CD4-positive, alpha-beta T cell (primary cell): Measurements from ENCODE around the gene SCG5. TPM values are rescaled to one million over a fixed set of nuclear protein-coding genes. Genes with fewer than 3 reads are reported as not detected.

ENCODE experiments used
- ATAC-seq: fragments of 200-7000 bp; cut with Tn5 transposase; one replicate; pipeline ENCODE4 v1.10.0; 2022; ENCODE audit warnings: mild to moderate bottlenecking; ENCODE audit not compliant: poor library complexity
- CTCF ChIA-PET: fragments of 350-600 bp; sonication (Branson Sonifier 250); formaldehyde crosslinking; loops from one replicate; lab custom pipeline; 2021; ENCODE audit warnings: antibody characterized with exemption, inconsistent platforms; lab: Charles Lee
- POLR2A ChIA-PET: fragments of 350-600 bp; sonication (Branson Sonifier 250); formaldehyde crosslinking; loops from one replicate; lab custom pipeline; 2021; ENCODE audit warnings: antibody characterized with exemption, inconsistent platforms; lab: Charles Lee
- DNase-seq, 14 experiments: peaks; one replicate each; pipeline ENCODE4 v3.0.0-alpha.2; 2013 to 2020; ENCODE audit warnings: mixed read lengths in 2 of 14
- H3K27ac ChIP-seq, 2 donors: one replicate each; pipeline versions ENCODE4 v1.5.1 to v1.7.0; 2013; ENCODE audit warnings: low read length in 2 of 2, low read depth in 1 of 2, mild to moderate bottlenecking in 1 of 2
- H3K27me3 ChIP-seq, 2 experiments: 1 replicate in 1 of 2; 2 replicates in 1 of 2; pipeline versions ENCODE4 v1.6.1 to v1.7.0; 2013; ENCODE audit warnings: low read length in 2 of 2, control low read depth in 1 of 2, mild to moderate bottlenecking in 1 of 2, moderate library complexity in 1 of 2; ENCODE audit not compliant: insufficient read depth in 2 of 2, control insufficient read depth in 1 of 2
- H3K36me3 ChIP-seq: one replicate; pipeline ENCODE4 v1.6.1; 2013; ENCODE audit warnings: low read length, control low read depth; ENCODE audit not compliant: insufficient read depth
- H3K4me1 ChIP-seq: one replicate; pipeline ENCODE4 v1.6.1; 2013; ENCODE audit warnings: low read length, control low read depth; ENCODE audit not compliant: insufficient read depth
- H3K4me3 ChIP-seq: one replicate; pipeline ENCODE4 v1.5.1; 2013; ENCODE audit warnings: mild to moderate bottlenecking, low read length, moderate library complexity
- H3K9me3 ChIP-seq, 2 experiments: 1 replicate in 1 of 2; 2 replicates in 1 of 2; pipeline versions ENCODE4 v1.6.1 to v1.7.0; 2013; ENCODE audit warnings: low read length in 2 of 2, mild to moderate bottlenecking in 2 of 2, control low read depth in 1 of 2, moderate library complexity in 1 of 2; ENCODE audit not compliant: control insufficient read depth in 1 of 2, insufficient read depth in 1 of 2
- H3K27ac Mint-ChIP-seq: one replicate; pipeline ENCODE4 v1.8.0; 2020; ENCODE audit warnings: mixed read lengths
- H3K27me3 Mint-ChIP-seq: one replicate; pipeline ENCODE4 v1.8.0; 2021; ENCODE audit warnings: mixed read lengths
- H3K36me3 Mint-ChIP-seq: one replicate; pipeline ENCODE4 v1.8.0; 2021; ENCODE audit warnings: low read depth, mixed read lengths
- H3K4me1 Mint-ChIP-seq: one replicate; pipeline ENCODE4 v1.8.0; 2021; ENCODE audit warnings: low read depth, mixed read lengths
- H3K4me3 Mint-ChIP-seq: one replicate; pipeline ENCODE4 v1.8.0; 2020; ENCODE audit warnings: mild to moderate bottlenecking, mixed read lengths
- H3K9me3 Mint-ChIP-seq: one replicate; pipeline ENCODE4 v1.8.0; 2020; ENCODE audit warnings: mixed read lengths
- intact Hi-C, 2 experiments: fragments of 100-400 bp; cut with DNase I in 1 of 2; cut with micrococcal nuclease in 1 of 2; formaldehyde crosslinking; loops; one replicate each; pipeline versions ENCODE4 v1.15.1 to v1.9.0; 2023 to 2025; cut with DNase I, micrococcal nuclease
- total RNA-seq, 174 experiments: library from RNA in 2 of 174; stranded (reverse) in 2 of 174; gene quantifications; one replicate each; pipeline ENCODE4 v1.2.3 and lab custom pipeline; 2021 to 2026
- TF ChIP-seq, protein P1 (sequence below): fragments of 200-600 bp; IDR thresholded peaks from one replicate; pipeline ENCODE4 v1.8.0; 2022; ENCODE audit warnings: antibody characterized with exemption, mild to moderate bottlenecking

The SCG5 gene
- total RNA-seq, 2 experiments from 2014 or later: not detected

DNA sequence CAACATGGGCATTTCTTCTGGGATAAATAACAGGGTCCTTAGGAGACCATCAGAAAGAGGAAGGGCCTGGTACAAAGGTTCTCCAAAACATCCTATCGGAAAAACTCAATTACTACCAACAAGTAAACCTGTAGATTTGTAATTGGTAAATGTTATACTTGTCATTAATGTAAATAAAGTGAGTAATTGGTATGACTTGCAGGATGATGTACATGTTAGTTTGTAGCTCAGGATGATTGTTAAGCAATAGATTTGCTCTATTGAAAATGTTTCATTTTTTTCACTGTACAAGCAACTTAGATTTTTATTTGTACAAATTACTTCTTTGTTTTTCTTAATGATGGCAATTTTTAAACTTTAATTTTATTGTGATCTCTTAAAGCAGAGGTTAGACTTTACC lies 3.8 kb upstream of the SCG5 start:
- Histone ChIP-seq H3K36me3 (no peaks in the 10 kb centered on the region), H3K27ac (no peak overlapping the region), H3K4me3 (no peak overlapping the region), H3K9me3 (no peaks in the 10 kb centered on the region), H3K4me1 (no peaks in the 10 kb centered on the region), H3K27me3 (no peaks in the 10 kb centered on the region)
- ATAC-seq: no peak
- CTCF ChIA-PET: no interaction called here
- Mint-ChIP-seq H3K9me3 (no peaks in the 10 kb centered on the region), H3K36me3 (peaks cover 18% of the 10 kb centered on the region), H3K4me1 (no peaks in the 10 kb centered on the region), H3K27me3 (no peaks in the 10 kb centered on the region), H3K4me3 (no peak overlapping the region), H3K27ac (no peak overlapping the region)
- intact Hi-C loops: no loop called here
- TF ChIP-seq, protein P1, sequence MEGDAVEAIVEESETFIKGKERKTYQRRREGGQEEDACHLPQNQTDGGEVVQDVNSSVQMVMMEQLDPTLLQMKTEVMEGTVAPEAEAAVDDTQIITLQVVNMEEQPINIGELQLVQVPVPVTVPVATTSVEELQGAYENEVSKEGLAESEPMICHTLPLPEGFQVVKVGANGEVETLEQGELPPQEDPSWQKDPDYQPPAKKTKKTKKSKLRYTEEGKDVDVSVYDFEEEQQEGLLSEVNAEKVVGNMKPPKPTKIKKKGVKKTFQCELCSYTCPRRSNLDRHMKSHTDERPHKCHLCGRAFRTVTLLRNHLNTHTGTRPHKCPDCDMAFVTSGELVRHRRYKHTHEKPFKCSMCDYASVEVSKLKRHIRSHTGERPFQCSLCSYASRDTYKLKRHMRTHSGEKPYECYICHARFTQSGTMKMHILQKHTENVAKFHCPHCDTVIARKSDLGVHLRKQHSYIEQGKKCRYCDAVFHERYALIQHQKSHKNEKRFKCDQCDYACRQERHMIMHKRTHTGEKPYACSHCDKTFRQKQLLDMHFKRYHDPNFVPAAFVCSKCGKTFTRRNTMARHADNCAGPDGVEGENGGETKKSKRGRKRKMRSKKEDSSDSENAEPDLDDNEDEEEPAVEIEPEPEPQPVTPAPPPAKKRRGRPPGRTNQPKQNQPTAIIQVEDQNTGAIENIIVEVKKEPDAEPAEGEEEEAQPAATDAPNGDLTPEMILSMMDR: no peak
- no peak for DNase-seq
- POLR2A ChIA-PET: no interaction called here

DNA sequence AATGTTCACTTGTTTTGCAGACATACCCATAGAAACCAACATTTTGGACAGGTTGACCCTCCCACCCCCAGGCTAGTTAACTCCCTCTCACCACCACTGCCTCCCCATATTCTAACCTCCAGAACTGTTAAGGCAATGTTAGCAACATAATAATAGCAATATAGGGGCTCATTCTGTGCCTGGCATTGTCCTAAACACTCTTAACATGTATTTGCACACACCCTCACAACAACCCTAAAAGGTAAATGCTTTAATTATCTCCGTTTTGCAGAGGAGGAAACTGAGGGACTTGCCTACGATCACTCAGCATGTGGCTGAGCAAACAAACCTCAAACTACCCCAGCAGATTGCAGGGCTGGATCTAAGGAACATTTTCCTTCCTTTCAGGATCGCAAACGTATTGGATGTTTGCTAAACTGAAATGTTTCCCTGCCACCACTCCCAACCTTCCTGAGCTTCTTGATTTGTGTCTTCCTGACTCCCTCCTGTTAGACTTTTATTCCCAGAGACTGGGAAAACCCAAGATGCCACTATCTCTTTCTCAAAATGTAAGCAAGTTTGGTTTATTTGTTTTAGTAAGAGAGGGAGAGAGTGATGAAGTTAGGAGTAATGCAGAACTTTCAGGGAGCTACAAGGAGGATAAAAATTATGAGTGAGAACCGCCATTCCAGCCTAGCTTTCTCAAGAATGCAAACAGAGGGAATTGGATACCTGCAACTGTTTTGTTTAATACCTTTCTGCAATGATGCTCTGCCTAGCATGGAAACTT lies 1.3 kb downstream of the SCG5 start:
- H3K27me3 ChIP-seq: no peaks in the 10 kb centered on the region
- Mint-ChIP-seq H3K9me3 (no peaks in the 10 kb centered on the region), H3K4me1 (no peaks in the 10 kb centered on the region), H3K27ac (no peak overlapping the region), H3K27me3 (no peaks in the 10 kb centered on the region), H3K36me3 (no peaks in the 10 kb centered on the region), H3K4me3 (no peak overlapping the region)
- H3K27ac ChIP-seq: no peak overlapping the region
- POLR2A ChIA-PET: no interaction called here
- intact Hi-C loops: no loop called here
- no peak overlapping the region for H3K4me3 ChIP-seq
- no peaks in the 10 kb centered on the region for H3K4me1 ChIP-seq
- H3K36me3 ChIP-seq: no peaks in the 10 kb centered on the region
- H3K9me3 ChIP-seq: no peaks in the 10 kb centered on the region
- CTCF ChIA-PET: interaction anchor here (1.4 to 2.4 kb wide), 2 partner anchors 9 to 20 kb away, joined by 3 to 6 read pairs; no protein-coding TSS in a partner anchor
- DNase-seq: no peak
- TF ChIP-seq, protein P1: no peak
- ATAC-seq: no peak

DNA sequence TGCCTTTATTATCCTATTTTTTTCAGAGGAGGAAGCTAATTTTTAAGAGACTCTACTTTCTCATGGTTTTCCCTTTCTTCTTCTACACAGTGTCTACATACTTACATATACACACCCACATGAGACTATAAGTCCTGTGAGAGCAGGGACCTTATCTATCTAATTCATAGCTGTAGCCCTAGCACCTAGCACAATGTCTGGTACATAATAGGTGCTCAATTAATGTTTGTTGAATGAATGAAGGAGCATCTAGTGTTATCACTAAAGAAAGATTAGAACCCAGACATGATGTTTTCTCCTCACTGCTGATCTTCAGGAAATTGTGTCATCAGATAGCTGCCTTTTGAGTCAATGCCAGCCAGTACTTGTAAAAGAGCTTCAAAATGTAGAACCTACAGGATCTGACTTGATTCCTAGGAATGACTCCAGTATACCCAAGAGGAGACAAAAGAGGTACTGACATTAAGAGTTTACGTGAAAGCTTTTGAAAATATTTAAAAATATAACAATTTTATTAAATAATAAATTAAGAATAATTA lies 2.5 kb downstream of the SCG5 start:
- H3K36me3 Mint-ChIP-seq: no peaks in the 10 kb centered on the region

More for the DNA sequence above, 2.5 kb downstream of the SCG5 start:
- H3K27ac Mint-ChIP-seq: no peak overlapping the region
- intact Hi-C loops: no loop called here
- H3K4me1 Mint-ChIP-seq: no peaks in the 10 kb centered on the region
- H3K9me3 Mint-ChIP-seq: no peaks in the 10 kb centered on the region
- no peak overlapping the region for H3K4me3 ChIP-seq
- H3K27ac ChIP-seq: no peak overlapping the region
- H3K4me1 ChIP-seq: no peaks in the 10 kb centered on the region
- no peak for DNase-seq
- ChIA-PET CTCF (interaction anchor here (1.4 to 2.4 kb wide), 2 partner anchors 10 to 19 kb away, joined by 3 to 6 read pairs; no protein-coding TSS in a partner anchor), POLR2A (no interaction called here)
- no peaks in the 10 kb centered on the region for H3K9me3 ChIP-seq
- no peaks in the 10 kb centered on the region for H3K27me3 ChIP-seq
- no peak overlapping the region for H3K4me3 Mint-ChIP-seq
- H3K36me3 ChIP-seq: no peaks in the 10 kb centered on the region
- TF ChIP-seq, protein P1: no peak
- H3K27me3 Mint-ChIP-seq: no peaks in the 10 kb centered on the region
- no peak for ATAC-seq
